ENCODE results near the gene ZNF74. TPM values are rescaled to one million over a fixed set of nuclear protein-coding genes. Genes with fewer than 3 reads are reported as not detected.

The ZNF74 gene
- total and polyA plus RNA-seq, 10 donors, result 3.4 to 11.7 (median 6.6) TPM

- Histone ChIP-seq H3K36me3 (peaks cover 0 to 65% (median 3%) of the 10 kb centered on the region in 6 donors), H3K9me3 (no peaks in the 10 kb centered on the region), H3K4me1 (peaks cover 8 to 43% (median 17%) of the 10 kb centered on the region in 6 donors), H3K4me3 (no peak overlapping the region), H3K27ac (no peak overlapping the region), H3K27me3 (replicated peaks in 1 of 7) (no peaks in the 10 kb centered on the region)
- 96 to 100% (median 100%) methylated on average over 3 of the region's 3 CpGs for WGBS, 5 donors
- TF ChIP-seq CTCF (IDR thresholded peaks at IDR 0.05 in 8 of 11, conservative IDR thresholded peaks at IDR 0.05 in 3 of 11), result no peak
- TF ChIP-seq POLR2AphosphoS5 (IDR thresholded peaks at IDR 0.05), result no peak
- TF ChIP-seq POLR2A (IDR thresholded peaks at IDR 0.05), result no peak
- intact Hi-C loops (cut with DNase I; ENCODE audit: low total_unique reads), result loop anchor here (5.0 kb wide), 2 partner anchors 39 to 41 kb away; partner anchors contain the start of gene KLHL22
- DNase-seq, result peak; percentile 50
Observed at GRCh38 chr22:20456722-20457076, 62.7 kb downstream of the ZNF74 start.

GRCh38 chr22:20457506-20458240, 63.7 kb downstream of the ZNF74 start:
- no peaks in the 10 kb centered on the region for H3K27me3 ChIP-seq (replicated peaks in 1 of 7)
- H3K9me3 ChIP-seq, result no peaks in the 10 kb centered on the region
- peaks cover 0 to 57% (median 3%) of the 10 kb centered on the region in 6 donors for H3K36me3 ChIP-seq
- intact Hi-C loops (cut with DNase I; ENCODE audit: low total_unique reads), result loop anchor here (5.0 kb wide), 2 partner anchors 40 kb away; partner anchors contain the start of gene KLHL22
- no peak overlapping the region for H3K4me3 ChIP-seq
- H3K27ac ChIP-seq, result no peak overlapping the region
- TF ChIP-seq CTCF (IDR thresholded peaks at IDR 0.05 in 8 of 11, conservative IDR thresholded peaks at IDR 0.05 in 3 of 11) (no peak), POLR2AphosphoS5 (IDR thresholded peaks at IDR 0.05) (peak in 1 of 3 donors; percentile 10), POLR2A (IDR thresholded peaks at IDR 0.05) (no peak)
- H3K4me1 ChIP-seq, result peaks cover 8 to 53% (median 22%) of the 10 kb centered on the region in 6 donors
- WGBS, 5 donors, result 87 to 95% (median 92%) methylated on average over 12 to 15 of the region's 15 CpGs
- peak; percentile 72 for DNase-seq

Small RNA genes lying within 50 kb of the gene (small RNA-seq; reads per million reads assigned to genes)
- gene RNU6-225P, result 0 reads per million in 4 donors

Other genes with a start within 250 kb of the ZNF74 start
- gene CCDC188, start 243.1 kb upstream of the ZNF74 start, total RNA-seq, result 1 to 10 TPM in 4 of 7 donors, under 1 TPM in 2, not detected in 1; 0.69 to 7.6 (median 1.8) TPM
- gene CCDC188, start 243.1 kb upstream of the ZNF74 start, polyA plus RNA-seq, result 1 to 10 TPM in 2 of 3 donors, under 1 TPM in 1; 0.29 to 6.1 (median 1.7) TPM
- gene RTN4R, start 125.8 kb upstream of the ZNF74 start, total RNA-seq, result 10 to 100 TPM in 2 of 7 donors, 1 to 10 TPM in 5; 4.5 to 11.8 (median 7.0) TPM
- 1 to 10 TPM; 1.5 to 6.5 (median 2.8) TPM for gene RTN4R, start 125.8 kb upstream of the ZNF74 start, polyA plus RNA-seq
- gene DGCR6L, start 74.1 kb upstream of the ZNF74 start, total RNA-seq, result 10 to 100 TPM; 25.6 to 49.9 (median 32.4) TPM
- gene DGCR6L, start 74.1 kb upstream of the ZNF74 start, polyA plus RNA-seq, result 10 to 100 TPM; 50.0 to 70.0 (median 66.1) TPM
- gene SCARF2, start 43.7 kb downstream of the ZNF74 start, total RNA-seq, result 10 to 100 TPM in 5 of 7 donors, 1 to 10 TPM in 2; 7.1 to 18.0 (median 10.6) TPM
- 1 to 10 TPM; 1.1 to 3.0 (median 1.2) TPM for gene SCARF2, start 43.7 kb downstream of the ZNF74 start, polyA plus RNA-seq
- 10 to 100 TPM; 20.9 to 40.6 (median 36.0) TPM for gene KLHL22, start 101.6 kb downstream of the ZNF74 start, total RNA-seq
- gene KLHL22, start 101.6 kb downstream of the ZNF74 start, polyA plus RNA-seq, result 10 to 100 TPM; 14.0 to 20.8 (median 15.4) TPM
- 100 to 1,000 TPM in 4 of 7 donors, 10 to 100 TPM in 3; 76.4 to 162 (median 118) TPM for gene MED15, start 113.5 kb downstream of the ZNF74 start, total RNA-seq
- 10 to 100 TPM; 32.2 to 80.1 (median 78.3) TPM for gene MED15, start 113.5 kb downstream of the ZNF74 start, polyA plus RNA-seq

Measured in spleen (tissue), 11 donors.